ENCODE data around the gene CTNNBL1. TPM values are rescaled to one million over a fixed set of nuclear protein-coding genes. Genes with fewer than 3 reads are reported as not detected.

The CTNNBL1 gene
- total RNA-seq, 1 donor from 2014 or later = 30.0 TPM

GRCh38 chr20:37869334-37869861, 175.6 kb downstream of the CTNNBL1 start:
- FAIRE-seq (no peak), DNase-seq (ENCODE audit: low read depth) (no peak)
- Histone ChIP-seq H3K27me3 (ENCODE audit: control insufficient read depth, insufficient read depth, low read length) (no peaks in the 10 kb centered on the region), H3K36me3 (ENCODE audit: control insufficient read depth, insufficient read depth, low read length) (peaks cover 7% of the 10 kb centered on the region), H3K4me3 (ENCODE audit: low read depth, low read length) (no peak overlapping the region)
- TF ChIP-seq CTCF (IDR thresholded peaks at IDR 0.05; ENCODE audit: insufficient read depth, low read length, severe bottlenecking) = no peak

- no peak for TF ChIP-seq CTCF (IDR thresholded peaks at IDR 0.05; ENCODE audit: insufficient read depth, low read length, severe bottlenecking)
- no peak overlapping the region for H3K4me3 ChIP-seq (ENCODE audit: low read depth, low read length)
- peaks cover 7% of the 10 kb centered on the region for H3K36me3 ChIP-seq (ENCODE audit: control insufficient read depth, insufficient read depth, low read length)
- FAIRE-seq = peak; percentile 18
- no peak for DNase-seq (ENCODE audit: low read depth)
- H3K27me3 ChIP-seq (ENCODE audit: control insufficient read depth, insufficient read depth, low read length) = no peaks in the 10 kb centered on the region
Observed at GRCh38 chr20:37870294-37870693, 176.5 kb downstream of the CTNNBL1 start.

GRCh38 chr20:37871751-37872150, 177.9 kb downstream of the CTNNBL1 start:
- H3K36me3 ChIP-seq (ENCODE audit: control insufficient read depth, insufficient read depth, low read length) = peaks cover 3% of the 10 kb centered on the region
- TF ChIP-seq CTCF (IDR thresholded peaks at IDR 0.05; ENCODE audit: insufficient read depth, low read length, severe bottlenecking) = no peak
- H3K4me3 ChIP-seq (ENCODE audit: low read depth, low read length) = no peak overlapping the region
- H3K27me3 ChIP-seq (ENCODE audit: control insufficient read depth, insufficient read depth, low read length) = no peaks in the 10 kb centered on the region
- DNase-seq (ENCODE audit: low read depth) (no peak), FAIRE-seq (no peak)

- Histone ChIP-seq H3K36me3 (ENCODE audit: control insufficient read depth, insufficient read depth, low read length) (peaks cover 3% of the 10 kb centered on the region), H3K4me3 (ENCODE audit: low read depth, low read length) (no peak overlapping the region), H3K27me3 (ENCODE audit: control insufficient read depth, insufficient read depth, low read length) (no peaks in the 10 kb centered on the region)
- FAIRE-seq = no peak
- no peak for TF ChIP-seq CTCF (IDR thresholded peaks at IDR 0.05; ENCODE audit: insufficient read depth, low read length, severe bottlenecking)
- DNase-seq (ENCODE audit: low read depth) = no peak
Observed at GRCh38 chr20:37872161-37872560, 178.3 kb downstream of the CTNNBL1 start.

GRCh38 chr20:37873884-37874283, 180.1 kb downstream of the CTNNBL1 start:
- no peak for FAIRE-seq
- no peak overlapping the region for H3K4me3 ChIP-seq (ENCODE audit: low read depth, low read length)

More at GRCh38 chr20:37873884-37874283, 180.1 kb downstream of the CTNNBL1 start:
- no peak for TF ChIP-seq CTCF (IDR thresholded peaks at IDR 0.05; ENCODE audit: insufficient read depth, low read length, severe bottlenecking)
- H3K27me3 ChIP-seq (ENCODE audit: control insufficient read depth, insufficient read depth, low read length) = no peaks in the 10 kb centered on the region
- no peaks in the 10 kb centered on the region for H3K36me3 ChIP-seq (ENCODE audit: control insufficient read depth, insufficient read depth, low read length)
- DNase-seq (ENCODE audit: low read depth) = no peak

Measured in bronchial epithelial cell (primary cell).